HepG2 (cell line): ENCODE data around the gene SRXN1. TPM values are rescaled to one million over a fixed set of nuclear protein-coding genes. Genes with fewer than 3 reads are reported as not detected.

Source experiments
- BCL6 ChIP-seq: IDR thresholded peaks from 2 replicates; pipeline ENCODE4 v1.6.1; 2016; ENCODE audit warnings: missing genetic modification reagents, missing compliant biosample characterization
- CBX5 ChIP-seq: sonication (generic); formaldehyde crosslinking; IDR thresholded peaks from 2 replicates; pipeline ENCODE4 v1.4.0; 2020; ENCODE audit warnings: missing genetic modification reagents, borderline replicate concordance
- ELF1 ChIP-seq: sonication (generic); formaldehyde crosslinking; IDR thresholded peaks from 2 replicates; pipeline ENCODE4 v1.4.0; 2020; ENCODE audit warnings: missing genetic modification reagents
- FOSL2 ChIP-seq: sonication (generic); formaldehyde crosslinking; IDR thresholded peaks from 2 replicates; pipeline ENCODE4 v1.4.0; 2020; ENCODE audit warnings: missing genetic modification reagents
- FOXP1 ChIP-seq, 2 experiments: fragments of 450-650 bp in 1 of 2; IDR thresholded peaks; 2 replicates each; pipeline ENCODE4 v1.6.1; 2017 to 2018; ENCODE audit warnings: antibody characterized with exemption in 1 of 2
- MED13 ChIP-seq: sonication (generic); formaldehyde crosslinking; IDR thresholded peaks from 2 replicates; pipeline ENCODE4 v1.5.0; 2020; ENCODE audit warnings: missing genetic modification reagents
- NFYC ChIP-seq: IDR thresholded peaks from 2 replicates; pipeline ENCODE4 v1.6.1; 2016; ENCODE audit warnings: missing genetic modification reagents, missing compliant biosample characterization
- NR1H2 ChIP-seq: sonication (generic); formaldehyde crosslinking; IDR thresholded peaks from 2 replicates; pipeline ENCODE4 v1.8.1; 2022; ENCODE audit warnings: low read depth, missing genetic modification reagents, borderline replicate concordance
- NR2F1 ChIP-seq, 2 experiments: fragments of 450-650 bp in 1 of 2; formaldehyde crosslinking in 1 of 2; IDR thresholded peaks; 2 replicates each; pipeline versions ENCODE4 v1.5.0 to v1.6.1; 2016 to 2020; ENCODE audit warnings: mild to moderate bottlenecking in 1 of 2, missing compliant biosample characterization in 1 of 2, missing genetic modification reagents in 1 of 2, moderate library complexity in 1 of 2
- NR2F2 ChIP-seq: IDR thresholded peaks from 2 replicates; pipeline ENCODE4 v1.6.1; 2012; ENCODE audit warnings: low read depth, inconsistent platforms, borderline replicate concordance
- NR2F6 ChIP-seq, 2 experiments: IDR thresholded peaks; 2 replicates each; pipeline ENCODE4 v1.6.1; 2016; ENCODE audit warnings: antibody characterized with exemption in 1 of 2, mild to moderate bottlenecking in 1 of 2
- PLRG1 ChIP-seq: fragments of 450-650 bp; conservative IDR thresholded peaks from 2 replicates; pipeline ENCODE4 v1.6.1; 2016
- RARA ChIP-seq: IDR thresholded peaks from 2 replicates; pipeline ENCODE4 v1.6.1; 2016; ENCODE audit warnings: missing genetic modification reagents, missing compliant biosample characterization
- SP1 ChIP-seq, 2 experiments: fragments of 450-650 bp in 1 of 2; sonication (generic) in 1 of 2; formaldehyde crosslinking in 1 of 2; IDR thresholded peaks; 2 replicates each; pipeline versions ENCODE4 v1.4.0 to v1.6.1; 2016 to 2020; ENCODE audit warnings: missing genetic modification reagents in 1 of 2
- ZFP41 ChIP-seq: sonication (generic); formaldehyde crosslinking; IDR thresholded peaks from 2 replicates; pipeline ENCODE4 v1.4.0; 2020; ENCODE audit warnings: mild to moderate bottlenecking, missing genetic modification reagents, borderline replicate concordance
- ZKSCAN5 ChIP-seq: sonication (generic); formaldehyde crosslinking; IDR thresholded peaks from 2 replicates; pipeline ENCODE4 v1.5.1; 2020; ENCODE audit warnings: mild to moderate bottlenecking, missing genetic modification reagents
- ZNF235 ChIP-seq: sonication (generic); formaldehyde crosslinking; IDR thresholded peaks from 2 replicates; pipeline ENCODE4 v1.8.1; 2023; ENCODE audit warnings: mild to moderate bottlenecking, missing genetic modification reagents, borderline replicate concordance
- ZNF264 ChIP-seq: sonication (generic); formaldehyde crosslinking; IDR thresholded peaks from 2 replicates; pipeline ENCODE4 v1.4.0; 2020; ENCODE audit warnings: missing genetic modification reagents
- ZNF460 ChIP-seq: sonication (generic); formaldehyde crosslinking; IDR thresholded peaks from 2 replicates; pipeline ENCODE4 v1.5.1; 2020; ENCODE audit warnings: missing genetic modification reagents, mild to moderate bottlenecking, borderline replicate concordance
- ZNF614 ChIP-seq: IDR thresholded peaks from 2 replicates; pipeline ENCODE4 v1.6.1; 2018; ENCODE audit warnings: missing biosample characterization, missing genetic modification reagents, inconsistent platforms, borderline replicate concordance
- ZNF839 ChIP-seq: sonication (generic); formaldehyde crosslinking; IDR thresholded peaks from 2 replicates; pipeline ENCODE4 v1.4.0; 2020; ENCODE audit warnings: missing genetic modification reagents, mild to moderate bottlenecking, borderline replicate concordance
- ZNF878 ChIP-seq: sonication (generic); formaldehyde crosslinking; IDR thresholded peaks from 2 replicates; pipeline ENCODE4 v1.8.1; 2023; ENCODE audit warnings: mild to moderate bottlenecking, missing genetic modification reagents, moderate library complexity
- polyA plus RNA-seq, 8 experiments: library from polyadenylated mRNA; depleted of rRNA in 3 of 8; stranded (reverse) in 7 of 8; unstranded in 1 of 8; fragments of >200 nt; fragmentation: Illumina TruSeq in 4 of 8; extraction: Trizol in 4 of 8; gene quantifications; 2 replicates each; pipeline versions ENCODE4 v1.2.1 to v1.2.3, GENCODE V29; 2011 to 2016; ENCODE audit warnings: low read depth in 4 of 8, missing spikeins in 1 of 8, mixed read lengths in 1 of 8; ENCODE audit not compliant: insufficient read depth in 1 of 8
- total RNA-seq, 5 experiments: library from RNA; depleted of rRNA; stranded (reverse); fragments of >200 nt; fragmentation: Illumina TruSeq; extraction: Trizol; gene quantifications; 2 replicates each; pipeline ENCODE4 v1.2.3, GENCODE V29; 2016; ENCODE audit warnings: low read depth in 1 of 5
- TF ChIP-seq, protein P1 (sequence below): sonication (generic); formaldehyde crosslinking; IDR thresholded peaks from 2 replicates; pipeline ENCODE4 v1.8.0; 2022; ENCODE audit warnings: low read depth, missing genetic modification reagents
- TF ChIP-seq, protein P2 (sequence below): sonication (generic); formaldehyde crosslinking; conservative IDR thresholded peaks from 2 replicates; pipeline ENCODE4 v1.4.0; 2020; ENCODE audit warnings: missing genetic modification reagents
- TF ChIP-seq, protein P3 (sequence below): sonication (generic); formaldehyde crosslinking; IDR thresholded peaks from 2 replicates; pipeline ENCODE4 v1.5.1; 2020; ENCODE audit warnings: mild to moderate bottlenecking, missing genetic modification reagents

Gene SRXN1
- total and polyA plus RNA-seq, 2 of the 13 experiments (the other 11 are each of a cell fraction or from before 2014, with no cell fraction given): 29.9 to 87.7 TPM

DNA sequence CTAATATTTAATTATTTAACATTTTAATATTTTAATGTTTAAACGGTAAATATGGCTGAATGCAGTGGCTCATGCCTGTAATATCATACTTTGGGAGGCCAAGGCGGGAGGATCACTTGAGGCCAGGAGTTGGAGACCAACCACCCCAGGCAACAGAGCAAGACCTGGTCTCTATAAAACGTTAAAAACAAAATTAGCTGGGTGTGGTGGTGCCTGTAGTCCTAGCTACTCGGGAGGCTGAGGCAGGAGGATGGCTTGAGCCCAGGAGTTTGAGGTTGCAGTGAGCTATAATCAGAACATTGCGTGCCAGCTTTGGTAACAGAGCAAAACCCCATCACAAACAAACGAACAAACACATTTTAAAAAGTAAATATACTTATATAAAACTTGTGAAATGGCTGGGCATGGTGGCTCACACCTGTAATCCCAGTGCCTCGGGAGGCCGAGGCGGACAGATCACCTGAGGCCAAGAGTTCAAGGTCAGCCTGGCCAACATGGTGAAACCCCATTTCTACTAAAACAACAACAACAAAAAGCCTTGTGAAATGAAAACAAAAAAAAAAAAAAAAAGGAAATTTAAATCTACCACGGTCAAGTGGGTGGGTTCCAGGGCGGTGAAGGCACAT, 8.2 kb downstream of the SRXN1 start (continued):
- TF ChIP-seq ZNF235 (CRISPR knock-in tag): no peak
- peak; percentile 69; the same call in 1 of the 2 replicates for TF ChIP-seq FOXP1 (IDR thresholded peaks at IDR 0.05)
- TF ChIP-seq FOXP1 (CRISPR knock-in tag; IDR thresholded peaks at IDR 0.05): peak; percentile 61
- TF ChIP-seq PLRG1: no peak
- TF ChIP-seq NFYC (CRISPR knock-in tag): peak; percentile 15; the same call in 1 of the 2 replicates
- TF ChIP-seq ZNF839: no peak
- no peak for TF ChIP-seq ELF1 (CRISPR knock-in tag)
- 0 out of 2 replicates have a peak, but pooled peaks have one; percentile 21 for TF ChIP-seq CBX5
- TF ChIP-seq NR2F6 (IDR thresholded peaks at IDR 0.05): peak; percentile 48; the same call in 1 of the 2 replicates
- peak; percentile 67 for TF ChIP-seq NR2F6 (CRISPR knock-in tag; IDR thresholded peaks at IDR 0.05)
- TF ChIP-seq ZNF460: peak; percentile 98
- TF ChIP-seq, protein P1, sequence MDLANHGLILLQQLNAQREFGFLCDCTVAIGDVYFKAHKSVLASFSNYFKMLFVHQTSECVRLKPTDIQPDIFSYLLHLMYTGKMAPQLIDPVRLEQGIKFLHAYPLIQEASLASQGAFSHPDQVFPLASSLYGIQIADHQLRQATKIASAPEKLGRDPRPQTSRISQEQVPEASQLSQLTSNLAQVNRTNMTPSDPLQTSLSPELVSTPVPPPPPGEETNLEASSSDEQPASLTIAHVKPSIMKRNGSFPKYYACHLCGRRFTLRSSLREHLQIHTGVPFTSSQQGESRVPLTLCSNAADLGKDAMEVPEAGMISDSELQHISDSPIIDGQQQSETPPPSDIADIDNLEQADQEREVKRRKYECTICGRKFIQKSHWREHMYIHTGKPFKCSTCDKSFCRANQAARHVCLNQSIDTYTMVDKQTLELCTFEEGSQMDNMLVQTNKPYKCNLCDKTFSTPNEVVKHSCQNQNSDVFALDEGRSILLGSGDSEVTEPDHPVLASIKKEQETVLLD (CRISPR knock-in tag): no peak
- no peak for TF ChIP-seq MED13 (CRISPR knock-in tag)
- no peak for TF ChIP-seq ZNF614 (CRISPR knock-in tag)
- TF ChIP-seq NR2F2: no peak; the same call in 1 of the 2 replicates
- peak; percentile 87 for TF ChIP-seq RARA
- TF ChIP-seq ZNF878 (CRISPR knock-in tag): peak; percentile 24; the same call in 1 of the 2 replicates
- TF ChIP-seq BCL6 (CRISPR knock-in tag): no peak
- TF ChIP-seq NR2F1 (CRISPR knock-in tag; IDR thresholded peaks at IDR 0.05): peak; percentile 62 to 70
- TF ChIP-seq, protein P2, sequence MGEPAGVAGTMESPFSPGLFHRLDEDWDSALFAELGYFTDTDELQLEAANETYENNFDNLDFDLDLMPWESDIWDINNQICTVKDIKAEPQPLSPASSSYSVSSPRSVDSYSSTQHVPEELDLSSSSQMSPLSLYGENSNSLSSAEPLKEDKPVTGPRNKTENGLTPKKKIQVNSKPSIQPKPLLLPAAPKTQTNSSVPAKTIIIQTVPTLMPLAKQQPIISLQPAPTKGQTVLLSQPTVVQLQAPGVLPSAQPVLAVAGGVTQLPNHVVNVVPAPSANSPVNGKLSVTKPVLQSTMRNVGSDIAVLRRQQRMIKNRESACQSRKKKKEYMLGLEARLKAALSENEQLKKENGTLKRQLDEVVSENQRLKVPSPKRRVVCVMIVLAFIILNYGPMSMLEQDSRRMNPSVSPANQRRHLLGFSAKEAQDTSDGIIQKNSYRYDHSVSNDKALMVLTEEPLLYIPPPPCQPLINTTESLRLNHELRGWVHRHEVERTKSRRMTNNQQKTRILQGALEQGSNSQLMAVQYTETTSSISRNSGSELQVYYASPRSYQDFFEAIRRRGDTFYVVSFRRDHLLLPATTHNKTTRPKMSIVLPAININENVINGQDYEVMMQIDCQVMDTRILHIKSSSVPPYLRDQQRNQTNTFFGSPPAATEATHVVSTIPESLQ (CRISPR knock-in tag): no peak
- no peak for TF ChIP-seq SP1 (IDR thresholded peaks at IDR 0.05)
- no peak for TF ChIP-seq SP1 (CRISPR knock-in tag; IDR thresholded peaks at IDR 0.05)
- peak; percentile 33; the same call in 1 of the 2 replicates for TF ChIP-seq FOSL2 (CRISPR knock-in tag)
- no peak for TF ChIP-seq ZKSCAN5 (CRISPR knock-in tag)
- TF ChIP-seq ZNF264 (CRISPR knock-in tag): no peak
- no peak for TF ChIP-seq NR1H2 (CRISPR knock-in tag)
- no peak for TF ChIP-seq ZFP41 (CRISPR knock-in tag)
- TF ChIP-seq, protein P3, sequence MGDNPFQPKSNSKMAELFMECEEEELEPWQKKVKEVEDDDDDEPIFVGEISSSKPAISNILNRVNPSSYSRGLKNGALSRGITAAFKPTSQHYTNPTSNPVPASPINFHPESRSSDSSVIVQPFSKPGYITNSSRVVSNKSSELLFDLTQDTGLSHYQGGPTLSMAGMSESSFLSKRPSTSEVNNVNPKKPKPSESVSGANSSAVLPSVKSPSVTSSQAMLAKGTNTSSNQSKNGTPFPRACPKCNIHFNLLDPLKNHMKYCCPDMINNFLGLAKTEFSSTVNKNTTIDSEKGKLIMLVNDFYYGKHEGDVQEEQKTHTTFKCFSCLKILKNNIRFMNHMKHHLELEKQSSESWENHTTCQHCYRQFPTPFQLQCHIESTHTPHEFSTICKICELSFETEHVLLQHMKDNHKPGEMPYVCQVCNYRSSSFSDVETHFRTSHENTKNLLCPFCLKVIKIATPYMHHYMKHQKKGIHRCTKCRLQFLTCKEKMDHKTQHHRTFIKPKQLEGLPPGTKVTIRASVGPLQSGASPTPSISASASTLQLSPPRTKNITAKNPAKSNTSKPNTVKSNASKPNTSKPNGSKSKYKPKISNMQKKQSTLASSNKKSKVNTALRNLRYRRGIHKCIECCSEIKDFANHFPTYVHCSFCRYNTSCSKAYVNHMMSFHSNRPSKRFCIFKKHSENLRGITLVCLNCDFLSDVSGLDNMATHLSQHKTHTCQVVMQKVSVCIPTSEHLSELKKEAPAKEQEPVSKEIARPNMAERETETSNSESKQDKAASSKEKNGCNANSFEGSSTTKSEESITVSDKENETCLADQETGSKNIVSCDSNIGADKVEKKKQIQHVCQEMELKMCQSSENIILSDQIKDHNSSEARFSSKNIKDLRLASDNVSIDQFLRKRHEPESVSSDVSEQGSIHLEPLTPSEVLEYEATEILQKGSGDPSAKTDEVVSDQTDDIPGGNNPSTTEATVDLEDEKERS: peak; percentile 40; the same call in 1 of the 2 replicates
